GM19324 (cell line): ENCODE results near the gene CDHR2.
A peak's percentile ranks its signal among the peaks of the same experiment; 100 is the strongest.
"Not testable (repeated sequence)": the region's sequence is repeated elsewhere in the genome, so short reads cannot be mapped to it uniquely, and the experiment has no call there.

ENCODE experiments used
- ATAC-seq: cut with Tn5 transposase; IDR thresholded peaks from one replicate; pipeline ENCODE4 v1.9.1; 2021; ENCODE audit warnings: mild to moderate bottlenecking, moderate library complexity; ENCODE audit not compliant: unreplicated experiment, low FRiP score

Gene CDHR2

GRCh38 chr5:176540956-176541337, 8.2 kb upstream of the CDHR2 start:
- no peak for ATAC-seq

- no peak for ATAC-seq
These were observed 7.6 kb upstream of the CDHR2 start for GRCh38 chr5:176541338-176542134.

DNA sequence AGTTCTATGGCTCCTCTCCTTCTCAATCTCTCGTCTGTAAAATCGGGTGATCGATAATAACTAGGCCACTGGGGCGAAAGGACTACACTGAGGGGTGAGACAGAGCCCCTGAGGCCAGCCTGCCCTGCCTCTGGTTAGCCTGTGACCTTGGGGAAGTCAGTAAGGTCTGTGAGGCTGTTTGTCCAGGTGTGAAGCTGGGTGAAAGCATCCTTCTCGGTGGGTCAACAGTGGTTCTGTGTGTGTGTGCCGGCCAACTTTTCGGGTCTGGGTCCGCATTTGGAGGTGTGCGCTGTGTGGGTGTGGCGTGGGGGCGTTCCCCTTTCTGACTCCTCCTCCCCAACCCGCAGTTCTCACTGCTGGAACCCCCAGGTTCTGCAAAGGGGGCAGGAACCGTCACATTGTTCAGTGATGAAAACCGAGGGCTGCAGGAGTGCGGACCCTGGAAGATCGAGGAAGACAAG, 7.0 kb upstream of the CDHR2 start:
- no peak for ATAC-seq

DNA sequence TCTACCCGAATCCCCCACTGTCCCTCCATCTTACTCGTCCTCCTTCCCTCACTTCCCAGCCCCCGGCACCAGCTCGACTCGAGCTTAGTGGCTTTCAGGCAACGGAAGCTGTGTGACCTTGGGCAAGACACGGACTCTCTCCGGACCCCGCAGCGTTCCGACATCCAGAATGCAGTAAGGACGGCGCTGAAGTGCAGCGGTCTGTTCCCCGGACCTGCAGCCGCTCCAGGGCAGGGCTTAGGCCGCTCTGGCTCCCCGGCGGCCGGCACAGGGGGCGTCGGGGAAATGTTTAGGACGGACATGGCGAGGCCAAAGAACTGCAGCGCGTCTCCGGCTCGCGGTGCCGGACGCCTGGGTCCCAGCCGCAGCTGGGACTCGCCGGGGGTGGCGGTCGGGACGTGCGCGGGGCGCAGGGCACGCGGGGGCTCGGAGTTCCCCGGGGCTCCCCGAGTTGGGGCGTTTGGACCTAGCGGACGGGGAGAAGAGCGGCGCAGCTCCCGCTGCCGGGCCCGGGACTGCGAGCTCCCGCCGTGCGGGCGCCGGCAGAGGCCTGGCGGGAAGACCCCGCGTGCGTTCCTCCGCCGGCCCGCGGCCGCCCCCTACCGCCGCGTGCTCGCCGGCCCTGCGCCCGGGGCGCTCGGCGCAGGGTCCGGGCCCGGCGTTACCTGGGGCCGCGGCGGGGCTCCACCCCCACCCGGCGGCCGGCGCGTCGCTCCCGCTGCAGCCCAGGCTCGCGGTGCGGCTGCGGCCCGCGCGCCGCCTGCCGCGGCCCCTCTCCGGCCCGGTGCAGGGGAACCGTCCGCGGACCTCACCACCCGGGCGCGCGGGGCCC, 6.3 kb upstream of the CDHR2 start:
- ATAC-seq, result peak; percentile 49

DNA sequence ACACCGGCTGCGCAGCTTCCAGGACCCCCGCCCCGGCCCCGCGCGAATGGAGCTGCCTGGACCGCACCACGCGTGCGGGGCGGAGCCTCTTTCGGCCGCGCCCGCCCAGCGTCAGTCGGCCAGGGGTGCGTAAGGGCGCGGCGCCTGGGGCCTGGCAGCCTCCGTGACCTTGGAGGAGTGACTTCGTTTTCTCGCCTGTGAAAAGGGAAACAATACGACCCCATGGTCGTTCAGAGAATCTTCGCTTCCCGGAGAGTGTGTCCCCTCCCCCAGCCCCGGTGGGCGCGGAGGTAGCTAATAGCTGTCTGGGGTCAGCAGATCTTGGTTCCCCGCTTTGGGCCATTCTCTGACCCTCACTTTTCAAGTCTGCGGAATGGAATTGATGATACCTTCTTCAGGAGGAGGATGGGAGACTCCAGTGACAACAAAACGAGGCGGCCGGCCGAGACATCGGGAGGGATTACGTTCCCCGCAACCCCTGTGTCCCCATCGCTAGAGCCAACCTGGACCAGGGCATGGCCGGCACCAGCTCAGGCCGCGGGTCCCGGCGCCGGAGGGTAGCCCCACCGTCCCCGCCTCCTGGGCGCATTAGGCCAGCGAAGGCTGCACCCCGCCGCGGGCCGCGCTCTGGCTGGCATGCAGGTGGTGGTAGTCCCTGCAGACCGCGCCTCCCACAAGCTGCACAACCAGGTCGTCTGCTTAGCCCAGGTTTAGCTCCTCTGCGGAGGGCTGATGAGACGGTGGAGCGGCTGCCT, 5.5 kb upstream of the CDHR2 start:
- peak; percentile 75 for ATAC-seq

DNA sequence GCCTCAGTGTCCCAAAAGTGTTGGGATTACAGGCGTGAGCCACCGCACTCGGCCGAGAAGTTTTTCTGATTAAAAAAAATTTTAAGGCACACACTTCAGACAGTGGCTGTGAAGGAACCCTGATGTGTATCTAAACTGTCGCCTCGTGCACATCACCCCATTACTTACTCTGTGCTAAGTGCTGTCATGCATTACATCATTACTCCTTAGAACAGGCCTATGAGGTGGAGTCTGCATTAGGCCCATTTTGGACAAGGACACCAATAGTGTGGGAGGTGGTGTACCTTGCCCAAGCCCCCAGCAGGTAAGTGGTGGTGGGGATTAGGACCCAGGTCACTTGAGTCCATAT, 3.8 kb upstream of the CDHR2 start:
- ATAC-seq, result no peak

- no peak for ATAC-seq
These were observed 3.2 kb upstream of the CDHR2 start for GRCh38 chr5:176545737-176546509.

DNA sequence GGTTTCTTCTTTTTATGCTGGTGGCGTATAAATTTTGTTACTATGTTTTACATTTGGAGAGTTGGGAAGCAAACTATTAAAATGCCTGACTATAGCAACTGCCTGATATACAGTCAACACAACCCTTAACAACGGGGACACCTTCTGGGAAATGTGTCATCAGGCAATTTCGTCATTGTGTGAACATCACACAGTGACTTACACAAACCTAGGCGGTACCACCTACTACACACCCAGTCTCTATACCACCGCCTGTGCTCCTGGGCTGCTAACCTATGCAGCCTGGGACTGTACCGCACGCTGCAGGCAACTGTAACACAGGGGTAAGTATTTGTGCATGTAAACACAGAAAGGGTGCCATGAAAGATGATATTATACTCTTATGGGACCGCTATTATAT, 1.3 kb upstream of the CDHR2 start:
- ATAC-seq, result no peak

DNA sequence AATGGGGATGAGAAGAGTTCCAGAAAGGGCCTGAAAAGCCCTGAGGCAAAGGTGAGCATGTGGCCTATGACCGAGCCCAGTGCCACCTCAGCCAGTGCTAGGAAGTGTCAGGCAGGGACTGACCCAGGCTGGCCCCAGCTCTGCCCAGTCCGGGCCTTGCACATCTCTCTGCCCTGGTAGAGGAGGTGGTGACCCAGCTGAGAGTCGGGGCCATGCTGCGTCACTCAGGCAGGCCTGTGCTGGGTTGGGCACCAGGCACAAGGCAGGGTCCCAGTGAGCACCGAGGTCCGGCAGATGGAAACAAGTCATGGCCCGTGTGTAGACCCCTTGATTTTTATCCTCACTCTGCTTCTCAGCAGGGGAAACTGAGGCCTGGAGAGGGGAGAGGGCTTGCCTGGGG, 729 bp downstream of the CDHR2 start:
- ATAC-seq, result no peak

DNA sequence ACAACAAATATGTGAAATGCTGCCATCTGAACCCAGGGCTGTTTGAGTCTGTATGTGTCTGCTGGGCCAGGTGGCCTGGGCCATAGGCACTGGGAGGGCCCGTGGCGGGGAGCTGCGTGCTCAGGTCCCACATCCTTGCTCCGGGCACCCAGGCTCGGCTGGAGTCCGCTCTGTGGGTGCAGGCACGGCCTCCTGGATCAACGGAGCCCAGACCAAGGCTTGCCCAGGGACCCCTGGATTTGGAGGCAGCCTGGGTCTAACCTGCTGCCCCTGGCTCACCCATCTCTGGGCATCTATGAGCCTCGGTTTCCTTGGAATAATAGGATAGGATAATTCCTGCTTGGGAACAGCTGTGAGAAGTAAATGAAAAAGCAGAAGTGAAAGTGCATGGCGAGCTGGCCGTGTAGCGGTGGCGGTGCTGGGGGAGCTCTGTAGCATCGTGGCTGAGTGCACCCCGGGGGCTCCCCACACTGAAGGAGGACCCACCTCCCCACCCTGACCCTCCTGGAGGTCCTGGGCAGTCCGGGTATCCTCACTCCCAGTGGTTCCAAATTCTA, 1.2 kb downstream of the CDHR2 start:
- ATAC-seq, result no peak

DNA sequence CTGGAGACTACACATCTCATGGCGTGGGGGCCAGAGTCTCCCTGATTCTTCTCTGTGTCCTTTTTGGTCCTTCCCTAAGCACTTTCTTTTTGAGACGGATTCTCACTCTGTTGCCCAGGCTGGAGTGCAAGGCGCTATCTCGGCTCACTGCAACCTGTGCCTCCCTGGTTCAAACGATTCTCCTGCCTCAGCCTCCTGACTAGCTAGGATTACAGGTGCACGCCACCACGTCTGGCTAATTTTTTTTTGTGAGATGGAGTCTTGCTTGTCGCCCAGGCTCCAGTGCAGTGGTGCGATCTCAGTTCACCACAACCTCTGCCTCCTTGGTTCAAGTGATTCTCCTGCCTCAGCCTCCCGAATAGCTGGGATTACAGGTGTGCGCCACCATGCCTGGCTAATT, 1.8 kb downstream of the CDHR2 start:
- not testable (repeated sequence) for ATAC-seq

DNA sequence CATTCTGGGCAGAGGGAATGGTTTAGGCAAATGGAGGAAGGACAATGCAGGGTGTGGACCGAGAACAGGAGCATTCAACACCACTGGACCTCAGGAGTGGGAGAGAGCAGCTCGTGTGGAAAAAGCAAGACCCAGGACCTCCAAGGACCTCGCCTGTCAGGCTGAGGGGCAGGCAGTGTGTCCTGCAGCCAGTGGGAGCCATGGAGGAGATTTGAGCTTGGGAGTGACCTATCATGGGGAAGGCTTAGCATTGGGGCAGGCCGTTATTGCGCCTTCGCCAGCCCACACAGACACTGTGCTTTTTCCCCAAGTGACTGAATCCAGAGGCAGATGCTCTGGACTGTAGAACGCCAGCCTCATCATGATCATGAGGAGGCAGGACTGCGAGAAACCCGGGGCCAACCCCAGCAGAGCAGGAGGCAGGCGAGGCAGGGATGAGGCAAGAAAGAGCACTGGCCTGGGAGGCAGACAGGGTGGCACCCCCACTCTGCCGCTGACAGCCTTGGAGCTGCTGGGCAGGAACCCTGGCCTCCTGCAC, 3.3 kb downstream of the CDHR2 start:
- ATAC-seq, result no peak

DNA sequence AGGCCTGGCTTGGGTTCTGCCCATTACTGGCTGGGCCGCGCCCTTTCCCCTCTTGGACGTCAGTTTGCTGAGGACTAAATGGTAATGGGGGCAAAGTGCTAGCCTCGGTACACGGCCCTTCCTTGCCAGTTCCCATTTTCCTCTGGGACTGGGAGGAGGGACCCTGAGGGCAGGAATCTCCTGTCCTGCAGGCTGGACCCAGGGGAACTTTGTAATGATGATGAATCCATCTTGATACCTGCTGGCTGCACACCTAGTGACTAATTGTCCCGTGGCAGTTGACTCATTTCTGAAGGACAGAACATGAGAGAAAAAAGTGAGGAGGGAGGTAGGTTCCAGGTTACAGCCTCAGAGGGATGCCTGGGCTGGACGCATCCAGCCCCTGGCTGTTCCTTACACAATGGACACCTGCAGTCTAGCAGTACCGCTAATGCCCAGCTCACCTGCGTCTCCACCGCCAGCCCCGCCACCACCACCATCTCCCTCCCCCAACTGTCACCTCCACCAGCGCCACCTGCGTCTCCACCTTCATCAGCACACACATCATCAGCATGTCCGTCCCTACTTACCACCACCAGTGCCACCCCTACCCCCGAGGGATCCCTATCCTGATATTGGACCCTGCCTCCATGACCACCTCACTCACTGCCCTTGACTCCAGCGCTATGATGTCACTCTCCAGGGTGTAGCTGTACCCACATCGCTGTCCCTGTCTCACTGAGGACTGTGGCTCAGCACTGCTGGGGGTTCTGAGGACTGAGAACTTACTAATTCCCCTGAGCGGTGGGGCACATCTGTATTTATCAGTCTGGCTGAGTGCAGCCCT, 4.3 kb downstream of the CDHR2 start:
- no peak for ATAC-seq

- ATAC-seq, result no peak
These were observed 8.7 kb downstream of the CDHR2 start for GRCh38 chr5:176557846-176558245.

GRCh38 chr5:176559683-176560082, 10.5 kb downstream of the CDHR2 start:
- no peak for ATAC-seq

DNA sequence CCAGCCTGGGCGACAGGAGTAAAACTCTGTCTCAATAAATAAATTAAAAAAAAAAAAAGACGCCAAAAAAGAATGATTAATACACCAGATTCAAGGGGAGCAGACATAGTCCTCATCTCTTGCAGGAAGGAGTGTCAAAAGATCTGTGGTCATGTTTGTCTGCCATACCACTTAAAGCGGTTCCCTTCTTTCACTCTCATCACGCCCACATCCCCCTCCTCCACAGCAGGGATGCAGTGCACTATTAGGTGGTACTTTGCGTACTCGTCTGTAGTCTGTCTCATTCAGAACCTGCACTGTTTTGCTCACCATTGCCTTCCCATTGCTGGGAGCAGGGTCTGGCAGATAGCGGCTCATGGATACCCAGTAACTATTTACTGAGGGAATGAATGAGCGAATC, 11.2 kb downstream of the CDHR2 start:
- ATAC-seq, result no peak

GRCh38 chr5:176561259-176561658, 12.1 kb downstream of the CDHR2 start:
- ATAC-seq, result no peak

- no peak for ATAC-seq
These were observed 13.0 kb downstream of the CDHR2 start for GRCh38 chr5:176562189-176562588.

GRCh38 chr5:176564002-176564401, 14.9 kb downstream of the CDHR2 start:
- no peak for ATAC-seq
